Measurements from ENCODE around the gene KRTAP10-1.
"Not testable (repeated sequence)": the region's sequence is repeated elsewhere in the genome, so short reads cannot be mapped to it uniquely, and the experiment has no call there.

KRTAP10-1 gene

GRCh38 chr21:44571844-44572782 is 32.1 kb upstream of the KRTAP10-1 start:
- in situ Hi-C loops (cut with MboI; ENCODE audit: low sequenced_read_pairs) = no loop called here

- in situ Hi-C loops (cut with MboI; ENCODE audit: low sequenced_read_pairs) = no loop called here
Measured at GRCh38 chr21:44571296-44571695, 31.3 kb upstream of the KRTAP10-1 start.

GRCh38 chr21:44569861-44570517 is 30.0 kb upstream of the KRTAP10-1 start:
- in situ Hi-C loops (cut with MboI; ENCODE audit: low sequenced_read_pairs) = no loop called here

- in situ Hi-C loops (cut with MboI; ENCODE audit: low sequenced_read_pairs) = no loop called here
Measured at GRCh38 chr21:44568667-44569556, 28.9 kb upstream of the KRTAP10-1 start.

- in situ Hi-C loops (cut with MboI; ENCODE audit: low sequenced_read_pairs) = no loop called here
Measured at GRCh38 chr21:44568261-44568660, 28.3 kb upstream of the KRTAP10-1 start.

- in situ Hi-C loops (cut with MboI; ENCODE audit: low sequenced_read_pairs) = no loop called here
Measured at GRCh38 chr21:44567481-44568171, 27.6 kb upstream of the KRTAP10-1 start.

GRCh38 chr21:44566403-44566802 is 26.4 kb upstream of the KRTAP10-1 start:
- in situ Hi-C loops (cut with MboI; ENCODE audit: low sequenced_read_pairs) = no loop called here

GRCh38 chr21:44564886-44565598 is 25.0 kb upstream of the KRTAP10-1 start:
- in situ Hi-C loops (cut with MboI; ENCODE audit: low sequenced_read_pairs) = no loop called here

- in situ Hi-C loops (cut with MboI; ENCODE audit: low sequenced_read_pairs) = no loop called here
Measured at GRCh38 chr21:44564099-44564498, 24.1 kb upstream of the KRTAP10-1 start.

GRCh38 chr21:44558695-44559094 is 18.7 kb upstream of the KRTAP10-1 start, which contains the start of gene KRTAP10-3:
Gene KRTAP10-3, minus strand, starts transcription at chr21:44558795. Its CDS starts 80 bp downstream, at chr21:44558715.
- in situ Hi-C loops (cut with MboI; ENCODE audit: low sequenced_read_pairs) = no loop called here

GRCh38 chr21:44558329-44558675 is 18.3 kb upstream of the KRTAP10-1 start:
- in situ Hi-C loops (cut with MboI; ENCODE audit: low sequenced_read_pairs) = not testable (repeated sequence)

GRCh38 chr21:44557491-44558328 is 17.7 kb upstream of the KRTAP10-1 start:
- in situ Hi-C loops (cut with MboI; ENCODE audit: low sequenced_read_pairs) = no loop called here

- in situ Hi-C loops (cut with MboI; ENCODE audit: low sequenced_read_pairs) = no loop called here
Measured at GRCh38 chr21:44556879-44557278, 16.9 kb upstream of the KRTAP10-1 start.

- in situ Hi-C loops (cut with MboI; ENCODE audit: low sequenced_read_pairs) = no loop called here
Measured at GRCh38 chr21:44555200-44555875, 15.3 kb upstream of the KRTAP10-1 start.

GRCh38 chr21:44552681-44553080 is 12.7 kb upstream of the KRTAP10-1 start:
- in situ Hi-C loops (cut with MboI; ENCODE audit: low sequenced_read_pairs) = no loop called here

- in situ Hi-C loops (cut with MboI; ENCODE audit: low sequenced_read_pairs) = no loop called here
Measured at GRCh38 chr21:44552136-44552535, 12.1 kb upstream of the KRTAP10-1 start.

GRCh38 chr21:44551340-44551961 is 11.5 kb upstream of the KRTAP10-1 start, which contains the start of gene KRTAP10-2:
Gene KRTAP10-2, minus strand, starts transcription at chr21:44551505. Its CDS starts 47 bp downstream, at chr21:44551458.
- in situ Hi-C loops (cut with MboI; ENCODE audit: low sequenced_read_pairs) = no loop called here

- in situ Hi-C loops (cut with MboI; ENCODE audit: low sequenced_read_pairs) = no loop called here
Measured at GRCh38 chr21:44550807-44551206, 10.8 kb upstream of the KRTAP10-1 start.
